GM19468 (cell line): ENCODE measurements around the gene TMCO4.
"Not testable (repeated sequence)": the region's sequence is repeated elsewhere in the genome, so short reads cannot be mapped to it uniquely, and the experiment has no call there.

ENCODE experiments used
- ATAC-seq: cut with Tn5 transposase; IDR thresholded peaks from one replicate; pipeline ENCODE4 v1.9.1; 2021; ENCODE audit warnings: mild to moderate bottlenecking, moderate library complexity, moderate number of reproducible peaks; ENCODE audit not compliant: unreplicated experiment; ENCODE audit errors: extremely low read depth

TMCO4 gene

GRCh38 chr1:19814681-19815503 is 15.2 kb upstream of the TMCO4 start, which contains the start of gene RNF186:
TSS of gene RNF186 (minus strand) at chr1:19815283. CDS start at chr1:19815101, 182 bp downstream.
- no peak for ATAC-seq

- ATAC-seq, result no peak
Observed at GRCh38 chr1:19814244-19814661, 14.5 kb upstream of the TMCO4 start.

GRCh38 chr1:19813643-19813960 is 13.9 kb upstream of the TMCO4 start:
- no peak for ATAC-seq

GRCh38 chr1:19812875-19813642 is 13.3 kb upstream of the TMCO4 start:
- ATAC-seq, result no peak

- no peak for ATAC-seq
Observed at GRCh38 chr1:19811206-19811851, 11.6 kb upstream of the TMCO4 start.

GRCh38 chr1:19809044-19809750 is 9.5 kb upstream of the TMCO4 start:
- ATAC-seq, result no peak

GRCh38 chr1:19808351-19808750 is 8.6 kb upstream of the TMCO4 start:
- no peak for ATAC-seq

GRCh38 chr1:19804831-19805251 is 5.1 kb upstream of the TMCO4 start:
- no peak for ATAC-seq

GRCh38 chr1:19802269-19802668 is 2.6 kb upstream of the TMCO4 start:
- no peak for ATAC-seq

GRCh38 chr1:19800076-19800804 is 524 bp upstream of the TMCO4 start:
- ATAC-seq, result no peak

GRCh38 chr1:19798486-19799229 is 1.1 kb downstream of the TMCO4 start:
- ATAC-seq, result no peak

GRCh38 chr1:19797827-19798226 is 1.9 kb downstream of the TMCO4 start:
- no peak for ATAC-seq

GRCh38 chr1:19794583-19794982 is 5.1 kb downstream of the TMCO4 start:
- no peak for ATAC-seq

- no peak for ATAC-seq
Observed at GRCh38 chr1:19793360-19794046, 6.2 kb downstream of the TMCO4 start.

- ATAC-seq, result no peak
Observed at GRCh38 chr1:19792237-19793002, 7.3 kb downstream of the TMCO4 start.

- ATAC-seq, result not testable (repeated sequence)
Observed at GRCh38 chr1:19790061-19790975, 9.4 kb downstream of the TMCO4 start.

GRCh38 chr1:19786988-19787423 is 12.7 kb downstream of the TMCO4 start:
- ATAC-seq, result no peak
